GM21723 (cell line): ENCODE data around the gene PBLD.

Experiments used
- ATAC-seq: cut with Tn5 transposase; IDR thresholded peaks from one replicate; pipeline ENCODE4 v1.9.1; 2021; ENCODE audit warnings: mild to moderate bottlenecking, moderate library complexity; ENCODE audit not compliant: unreplicated experiment

Gene PBLD

DNA sequence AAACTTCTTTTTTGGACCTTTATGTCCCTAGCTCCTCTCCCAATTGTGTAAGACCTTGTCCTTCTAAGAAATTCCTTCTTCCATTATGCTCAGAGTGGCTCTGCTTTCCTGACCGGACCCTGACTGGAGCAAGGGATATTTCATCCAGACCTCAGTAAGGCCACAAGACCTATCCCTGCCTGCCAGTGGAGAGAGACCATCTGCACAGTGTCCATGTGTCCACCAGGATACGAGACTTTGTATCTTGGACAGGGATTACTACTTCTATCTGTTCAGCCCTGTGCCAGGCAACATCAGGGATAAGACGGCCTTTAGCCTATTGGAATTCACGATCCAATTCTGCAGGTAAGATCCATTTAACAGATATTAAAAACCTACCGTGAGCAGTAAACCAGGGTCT lies 93.7 kb downstream of the PBLD start:
- ATAC-seq: no peak

DNA sequence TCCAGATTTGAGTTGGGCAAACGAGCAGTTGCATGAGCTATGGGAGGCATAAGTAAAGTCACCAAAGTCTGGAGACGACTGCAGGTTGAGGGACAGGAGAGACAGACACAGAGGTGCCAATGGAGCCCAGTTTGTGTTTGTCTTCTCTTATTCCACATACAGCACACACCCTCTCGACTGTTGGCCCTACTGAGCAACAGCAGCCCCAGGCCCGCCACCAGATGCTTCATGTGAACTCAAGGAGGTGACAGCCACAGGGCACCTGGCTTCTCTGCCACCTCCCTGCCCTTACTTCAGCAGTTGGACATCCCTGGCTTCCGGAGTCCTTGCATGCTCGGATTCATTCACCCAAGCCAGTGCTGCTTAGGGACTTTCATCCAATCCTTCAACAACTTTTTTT lies 94.4 kb downstream of the PBLD start:
- ATAC-seq: no peak

DNA sequence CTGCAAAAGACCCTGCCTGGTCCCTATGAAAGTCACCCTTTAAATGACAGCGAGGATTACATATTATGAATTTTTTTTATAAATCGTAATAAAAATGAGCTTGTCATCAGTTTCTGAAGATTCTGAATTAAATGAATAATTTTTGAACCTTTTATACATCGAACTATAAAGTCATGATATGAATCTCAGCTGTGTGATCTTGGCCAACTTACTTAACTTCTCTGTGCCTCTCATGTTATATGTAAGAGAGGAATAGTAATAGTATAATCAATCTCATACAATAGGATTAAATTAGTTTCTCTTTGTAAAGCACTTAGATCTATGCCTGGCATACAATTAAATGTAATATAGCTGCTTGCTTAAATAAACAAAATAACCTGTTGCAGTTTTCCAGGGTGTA lies 95.6 kb downstream of the PBLD start:
- no peak for ATAC-seq

GRCh38 chr10:68235581-68235980 lies 97.1 kb downstream of the PBLD start:
- no peak for ATAC-seq

DNA sequence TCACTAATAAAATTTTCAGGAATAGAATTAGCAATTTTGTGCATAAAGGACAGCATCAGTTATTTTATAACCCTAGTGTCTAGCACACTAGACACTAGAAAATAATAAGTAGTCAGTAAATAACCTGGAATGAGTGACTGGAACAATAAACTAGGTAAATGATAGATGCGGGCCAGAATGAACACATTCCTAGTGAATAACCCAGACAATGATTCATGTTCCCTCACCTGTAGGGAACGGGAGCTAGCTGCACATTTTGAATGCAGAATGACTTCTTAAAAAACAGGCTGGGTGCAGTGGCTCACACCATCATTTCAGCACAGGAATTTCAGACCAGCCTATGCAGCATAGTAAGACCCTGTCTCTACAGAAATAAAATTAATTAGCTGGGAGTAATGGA lies 97.6 kb downstream of the PBLD start:
- ATAC-seq: no peak

- ATAC-seq: no peak
These were observed 99.7 kb downstream of the PBLD start for GRCh38 chr10:68233046-68233445.
